Thyroid gland (tissue), 4 donors: ENCODE measurements around the gene PCARE.
"Not testable (repeated sequence)": the region's sequence is repeated elsewhere in the genome, so short reads cannot be mapped to it uniquely, and the experiment has no call there.

ENCODE experiments used
- CTCF ChIP-seq, 6 experiments: fragments of 200-600 bp in 3 of 6; fragments of 450-650 bp in 3 of 6; sonication (generic) in 3 of 6; IDR thresholded peaks; one replicate each; pipeline ENCODE4 v1.5.1; 2016 to 2019; ENCODE audit warnings: antibody characterized with exemption in 6 of 6, mild to moderate bottlenecking in 2 of 6, inconsistent platforms in 1 of 6, moderate library complexity in 1 of 6
- POLR2A ChIP-seq, 2 donors: fragments of 450-650 bp; IDR thresholded peaks; one replicate each; pipeline ENCODE4 v1.6.1; 2017; ENCODE audit warnings: antibody characterized with exemption in 2 of 2, mild to moderate bottlenecking in 2 of 2, moderate library complexity in 1 of 2

GRCh38 chr2:29107547-29107946 is 33.2 kb upstream of the PCARE start:
- TF ChIP-seq POLR2A, CTCF (IDR thresholded peaks at IDR 0.05): not testable (repeated sequence)
